ENCODE measurements around the gene PPP3R1. TPM values are rescaled to one million over a fixed set of nuclear protein-coding genes. Genes with fewer than 3 reads are reported as not detected.
A peak's percentile ranks its signal among the peaks of the same experiment; 100 is the strongest.

The PPP3R1 gene
- total RNA-seq, 4 donors from 2014 or later, result 31.5 to 41.7 (median 36.3) TPM

GRCh38 chr2:68193144-68193543 is 59.2 kb downstream of the PPP3R1 start:
- WGBS, 2 donors, result 64 to 70% methylated on average over 3 of the region's 3 CpGs
- no peaks in the 10 kb centered on the region for H3K9me3 ChIP-seq
- H3K27ac ChIP-seq, result peak overlapping the region in 1 of 4 donors; percentile 20
- H3K4me1 ChIP-seq, result peaks cover 0 to 72% (median 11%) of the 10 kb centered on the region in 4 donors
- no peak for DNase-seq (ENCODE audit: low spot score in 2 of 2)
- no peak for TF ChIP-seq CTCF (IDR thresholded peaks at IDR 0.05)
- no peak for TF ChIP-seq POLR2A (IDR thresholded peaks at IDR 0.05)
- TF ChIP-seq EP300 (IDR thresholded peaks at IDR 0.05), result no peak
- no peak overlapping the region for H3K4me3 ChIP-seq
- H3K36me3 ChIP-seq, result no peaks in the 10 kb centered on the region
- H3K27me3 ChIP-seq, result no peaks in the 10 kb centered on the region

GRCh38 chr2:68190991-68191731 is 61.2 kb downstream of the PPP3R1 start:
- 59 to 68% methylated on average over 3 of the region's 3 CpGs for WGBS, 2 donors
- peaks cover 0 to 59% (median 11%) of the 10 kb centered on the region in 4 donors for H3K4me1 ChIP-seq
- no peak overlapping the region for H3K27ac ChIP-seq
- peaks cover 0 to 5% (median 0%) of the 10 kb centered on the region in 3 donors for H3K36me3 ChIP-seq
- H3K27me3 ChIP-seq, result no peaks in the 10 kb centered on the region
- TF ChIP-seq POLR2A (IDR thresholded peaks at IDR 0.05), result no peak
- TF ChIP-seq EP300 (IDR thresholded peaks at IDR 0.05), result no peak
- TF ChIP-seq CTCF (IDR thresholded peaks at IDR 0.05), result no peak
- no peak overlapping the region for H3K4me3 ChIP-seq
- no peak for DNase-seq (ENCODE audit: low spot score in 2 of 2)
- H3K9me3 ChIP-seq, result no peaks in the 10 kb centered on the region

GRCh38 chr2:68189991-68190784 is 62.1 kb downstream of the PPP3R1 start:
- TF ChIP-seq CTCF (IDR thresholded peaks at IDR 0.05) (no peak), EP300 (IDR thresholded peaks at IDR 0.05) (no peak), POLR2A (IDR thresholded peaks at IDR 0.05) (no peak)
- no peak for DNase-seq (ENCODE audit: low spot score in 2 of 2)

GRCh38 chr2:68188831-68189230 is 63.5 kb downstream of the PPP3R1 start:
- Histone ChIP-seq H3K9me3 (no peaks in the 10 kb centered on the region), H3K27ac (no peak overlapping the region), H3K4me3 (no peak overlapping the region), H3K27me3 (no peaks in the 10 kb centered on the region), H3K4me1 (peaks cover 0 to 38% (median 0%) of the 10 kb centered on the region in 4 donors), H3K36me3 (peaks cover 0 to 11% (median 0%) of the 10 kb centered on the region in 3 donors)
- DNase-seq (ENCODE audit: low spot score in 2 of 2), result no peak
- no peak for TF ChIP-seq EP300 (IDR thresholded peaks at IDR 0.05)
- no peak for TF ChIP-seq CTCF (IDR thresholded peaks at IDR 0.05)
- no peak for TF ChIP-seq POLR2A (IDR thresholded peaks at IDR 0.05)
- WGBS, 2 donors, result 78% methylated on average over 5 of the region's 5 CpGs

More at GRCh38 chr2:68189991-68190784, 62.1 kb downstream of the PPP3R1 start:
- Histone ChIP-seq H3K27ac (no peak overlapping the region), H3K4me3 (no peak overlapping the region), H3K9me3 (no peaks in the 10 kb centered on the region), H3K36me3 (peaks cover 0 to 5% (median 0%) of the 10 kb centered on the region in 3 donors), H3K4me1 (peaks cover 0 to 49% (median 8%) of the 10 kb centered on the region in 4 donors), H3K27me3 (no peaks in the 10 kb centered on the region)
- WGBS, 2 donors, result 81 to 88% methylated on average over 15 of the region's 15 CpGs

GRCh38 chr2:68187329-68187728 is 65.0 kb downstream of the PPP3R1 start:
- H3K27ac ChIP-seq, result no peak overlapping the region
- peaks cover 0 to 27% (median 0%) of the 10 kb centered on the region in 4 donors for H3K4me1 ChIP-seq
- no peaks in the 10 kb centered on the region for H3K9me3 ChIP-seq
- TF ChIP-seq EP300 (IDR thresholded peaks at IDR 0.05) (no peak), POLR2A (IDR thresholded peaks at IDR 0.05) (no peak), CTCF (IDR thresholded peaks at IDR 0.05) (no peak)
- no peaks in the 10 kb centered on the region for H3K27me3 ChIP-seq
- H3K36me3 ChIP-seq, result peaks cover 0 to 21% (median 0%) of the 10 kb centered on the region in 3 donors
- 20 to 39% methylated on average over 1 of the region's 1 CpG for WGBS, 2 donors
- DNase-seq (ENCODE audit: low spot score in 2 of 2), result no peak
- no peak overlapping the region for H3K4me3 ChIP-seq

All from tibial nerve (tissue), 4 donors.